Activated T-helper 2 cell treated with anti-CD3 and anti-CD28 coated beads, Interferon-gamma antibody, Interleukin-2, Interleukin-4, amounts not matched to agents 10 μg/mL and 5 μg/mL and 100 μg/mL, durations not matched to agents 14 hours and 24 hours and 36 hours (primary cell): ENCODE data around the gene ARHGEF25. TPM values are rescaled to one million over a fixed set of nuclear protein-coding genes. Genes with fewer than 3 reads are reported as not detected.
"Not testable (repeated sequence)": the region's sequence is repeated elsewhere in the genome, so short reads cannot be mapped to it uniquely, and the experiment has no call there.

ENCODE experiments used
- DNase-seq: peaks from one replicate; pipeline ENCODE4 v3.0.0; 2021; ENCODE audit warnings: low spot score
- H3K27ac Mint-ChIP-seq: one replicate; pipeline ENCODE4 v1.8.0; 2021; ENCODE audit warnings: mixed read lengths
- H3K27me3 Mint-ChIP-seq: one replicate; pipeline ENCODE4 v1.8.0; 2021; ENCODE audit warnings: low read depth, mixed read lengths
- H3K36me3 Mint-ChIP-seq: one replicate; pipeline ENCODE4 v1.8.0; 2021; ENCODE audit warnings: low read depth, mixed read lengths
- H3K4me1 Mint-ChIP-seq: one replicate; pipeline ENCODE4 v1.8.0; 2021; ENCODE audit warnings: low read depth, mixed read lengths
- H3K4me3 Mint-ChIP-seq: one replicate; pipeline ENCODE4 v1.8.0; 2021; ENCODE audit warnings: low read depth, mild to moderate bottlenecking, moderate library complexity, mixed read lengths
- H3K9me3 Mint-ChIP-seq: one replicate; pipeline ENCODE4 v1.8.0; 2021; ENCODE audit warnings: mixed read lengths
- intact Hi-C: fragments of 100-400 bp; cut with micrococcal nuclease; formaldehyde crosslinking; loops from one replicate; pipeline ENCODE4 v1.15.1; 2023
- total RNA-seq: library from RNA; stranded (reverse); gene quantifications from 2 replicates; pipeline ENCODE4 v1.2.3, GENCODE V29; 2022

ARHGEF25 gene
- total RNA-seq, 1 donor from 2014 or later = 2.3 TPM

DNA sequence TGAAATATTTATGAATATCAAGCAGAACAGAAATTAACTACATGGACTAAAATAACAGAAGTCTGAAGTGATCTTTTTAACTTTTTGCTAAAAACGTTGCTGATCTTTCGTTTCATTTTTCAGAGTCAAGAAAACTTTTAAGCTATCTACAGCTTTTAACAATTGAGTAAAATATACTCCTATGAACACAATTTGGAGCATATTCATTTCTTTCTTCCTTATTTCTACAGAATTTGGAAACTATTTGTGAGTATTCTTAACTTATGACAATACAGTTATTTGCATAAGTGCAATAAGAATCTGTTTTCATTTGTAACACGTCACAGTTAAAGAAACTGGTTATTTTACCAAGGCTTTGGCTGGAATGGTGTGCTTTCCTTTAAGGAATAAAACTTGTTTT lies 42.8 kb downstream of the ARHGEF25 start:
- intact Hi-C loops = no loop called here
- Mint-ChIP-seq H3K4me3 (no peak overlapping the region), H3K27me3 (no peaks in the 10 kb centered on the region), H3K4me1 (no peaks in the 10 kb centered on the region), H3K9me3 (peaks cover 7% of the 10 kb centered on the region), H3K27ac (no peak overlapping the region), H3K36me3 (no peaks in the 10 kb centered on the region)
- DNase-seq = no peak

DNA sequence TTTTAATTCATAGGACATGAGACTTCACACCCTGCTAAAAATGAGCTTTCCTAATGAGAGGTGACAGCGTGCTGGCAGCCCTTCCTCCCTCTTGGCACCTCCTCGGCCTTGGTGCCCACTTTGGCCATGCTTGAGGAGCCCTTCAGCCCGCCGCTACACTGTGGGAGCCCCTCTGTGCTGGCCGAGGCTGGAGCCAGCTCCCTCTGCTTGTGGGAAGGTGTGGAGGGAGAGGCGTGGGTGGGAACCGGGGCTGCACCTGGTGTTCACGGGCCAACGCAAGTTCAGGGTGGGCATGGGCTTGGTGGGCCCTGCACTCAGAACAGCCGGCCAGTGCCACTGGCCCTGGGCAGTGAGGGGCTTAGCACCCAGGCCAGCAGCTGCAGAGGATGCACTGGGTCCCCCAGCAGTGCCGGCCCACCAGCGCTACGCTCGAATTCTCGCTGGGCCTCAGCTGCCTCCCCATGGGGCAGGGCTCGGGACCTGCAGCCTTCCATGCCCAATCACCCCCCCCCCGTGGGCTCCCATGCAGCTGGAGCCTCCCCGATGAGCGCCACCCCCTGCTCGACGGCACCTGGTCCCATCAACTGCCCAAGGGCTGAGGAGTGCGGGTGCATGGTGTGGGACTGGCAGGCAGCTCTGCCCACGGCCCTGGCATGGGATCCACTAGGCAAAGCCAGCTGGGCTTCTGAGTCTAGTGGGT lies 44.5 kb downstream of the ARHGEF25 start:
- DNase-seq = no peak
- H3K9me3 Mint-ChIP-seq = peaks cover 8% of the 10 kb centered on the region
- no peaks in the 10 kb centered on the region for H3K36me3 Mint-ChIP-seq
- no peak overlapping the region for H3K27ac Mint-ChIP-seq
- H3K27me3 Mint-ChIP-seq = peaks cover 1% of the 10 kb centered on the region
- intact Hi-C loops = no loop called here
- no peaks in the 10 kb centered on the region for H3K4me1 Mint-ChIP-seq
- H3K4me3 Mint-ChIP-seq = no peak overlapping the region

DNA sequence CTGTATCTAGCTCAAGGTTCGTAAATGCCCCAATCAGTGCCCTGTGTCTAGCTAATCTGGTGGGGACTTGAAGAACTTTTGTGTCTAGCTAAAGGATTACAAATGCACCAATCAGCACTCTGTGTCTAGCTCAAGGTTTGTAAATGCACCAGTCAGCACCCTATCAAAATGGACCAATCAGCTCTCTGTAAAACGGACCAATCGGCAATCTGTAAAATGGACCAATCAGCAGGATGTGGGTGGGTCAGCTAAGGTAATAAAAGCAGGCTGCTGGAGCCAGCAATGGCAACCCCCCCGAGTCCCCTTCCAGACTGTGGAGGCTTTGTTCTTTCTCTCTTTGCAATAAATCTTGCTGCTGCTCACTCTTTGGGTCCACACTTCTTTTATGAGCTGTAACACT lies 45.2 kb downstream of the ARHGEF25 start:
- DNase-seq, H3K27me3 Mint-ChIP-seq, H3K27ac Mint-ChIP-seq, H3K4me1 Mint-ChIP-seq, H3K36me3 Mint-ChIP-seq, intact Hi-C loops, H3K4me3 Mint-ChIP-seq: not testable (repeated sequence)
- peaks cover 16% of the 10 kb centered on the region for H3K9me3 Mint-ChIP-seq

DNA sequence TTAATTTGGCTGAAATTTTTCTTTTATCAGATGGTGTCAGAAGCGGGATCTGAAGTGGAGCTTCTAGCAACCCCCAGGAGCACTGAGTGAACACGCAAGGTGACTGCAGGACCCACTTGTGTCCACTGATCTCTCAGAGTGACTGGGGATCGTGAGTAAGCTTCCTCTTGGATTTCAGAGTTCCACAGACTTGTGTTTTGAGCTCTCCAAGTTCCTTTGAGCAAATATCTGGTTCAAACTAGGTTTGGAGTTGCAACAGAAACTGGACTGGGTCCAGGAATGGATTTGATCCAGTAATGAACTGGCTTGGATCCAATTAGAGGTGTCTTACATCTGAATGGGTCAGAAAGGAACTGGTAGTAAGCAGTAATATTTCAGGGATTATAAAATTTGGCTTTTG lies 46.5 kb downstream of the ARHGEF25 start:
- H3K27ac Mint-ChIP-seq = no peak overlapping the region
- intact Hi-C loops = no loop called here
- peaks cover 1% of the 10 kb centered on the region for H3K27me3 Mint-ChIP-seq
- DNase-seq = no peak
- H3K9me3 Mint-ChIP-seq = peaks cover 19% of the 10 kb centered on the region
- no peaks in the 10 kb centered on the region for H3K4me1 Mint-ChIP-seq
- H3K36me3 Mint-ChIP-seq = no peaks in the 10 kb centered on the region
- no peak overlapping the region for H3K4me3 Mint-ChIP-seq

DNA sequence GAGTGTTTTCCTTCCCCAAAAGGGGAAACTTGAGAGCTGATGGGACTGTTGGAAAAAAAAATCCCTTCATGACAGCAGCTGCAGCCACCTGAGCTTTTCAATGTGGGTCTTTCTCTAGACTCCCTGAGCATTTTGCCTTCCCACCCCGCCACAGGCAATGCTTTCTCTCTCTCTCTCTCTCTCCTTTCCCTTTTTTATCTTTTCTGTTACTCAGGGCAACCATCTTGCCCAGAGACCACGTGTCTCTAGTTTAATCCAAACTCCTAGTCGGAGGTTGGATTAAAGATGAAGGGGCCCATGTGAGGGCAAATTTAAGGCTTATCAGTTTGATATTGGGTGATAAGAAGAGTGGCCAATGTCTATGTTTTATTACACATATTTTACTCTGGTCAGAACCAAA lies 47.7 kb downstream of the ARHGEF25 start:
- Mint-ChIP-seq H3K4me1 (no peaks in the 10 kb centered on the region), H3K27me3 (peaks cover 1% of the 10 kb centered on the region), H3K9me3 (peaks cover 20% of the 10 kb centered on the region), H3K4me3 (no peak overlapping the region), H3K36me3 (no peaks in the 10 kb centered on the region), H3K27ac (no peak overlapping the region)
- intact Hi-C loops = no loop called here
- DNase-seq = no peak

DNA sequence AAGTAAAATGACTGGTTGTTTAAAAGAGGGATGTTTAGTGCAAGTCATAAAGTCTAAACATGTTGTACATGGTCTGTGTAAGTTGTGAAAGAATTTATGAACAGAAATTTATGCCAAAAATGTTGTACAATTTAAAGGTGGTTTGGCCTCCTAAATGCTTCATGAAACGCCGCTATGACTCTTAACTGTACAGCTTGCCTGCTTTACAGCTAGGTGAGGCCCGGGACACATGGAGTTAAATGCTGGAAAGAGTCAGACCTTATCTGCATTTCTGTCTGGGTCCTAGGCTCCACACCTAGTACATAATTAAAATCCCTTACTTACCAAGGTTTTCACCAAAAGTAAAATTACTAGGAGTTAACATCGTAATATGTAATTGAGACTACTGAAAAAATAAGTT lies 50.1 kb downstream of the ARHGEF25 start:
- H3K36me3 Mint-ChIP-seq = no peaks in the 10 kb centered on the region
- peaks cover 16% of the 10 kb centered on the region for H3K9me3 Mint-ChIP-seq
- no peak overlapping the region for H3K4me3 Mint-ChIP-seq
- intact Hi-C loops = no loop called here
- H3K27ac Mint-ChIP-seq = no peak overlapping the region
- no peak for DNase-seq
- peaks cover 1% of the 10 kb centered on the region for H3K27me3 Mint-ChIP-seq
- H3K4me1 Mint-ChIP-seq = no peaks in the 10 kb centered on the region

DNA sequence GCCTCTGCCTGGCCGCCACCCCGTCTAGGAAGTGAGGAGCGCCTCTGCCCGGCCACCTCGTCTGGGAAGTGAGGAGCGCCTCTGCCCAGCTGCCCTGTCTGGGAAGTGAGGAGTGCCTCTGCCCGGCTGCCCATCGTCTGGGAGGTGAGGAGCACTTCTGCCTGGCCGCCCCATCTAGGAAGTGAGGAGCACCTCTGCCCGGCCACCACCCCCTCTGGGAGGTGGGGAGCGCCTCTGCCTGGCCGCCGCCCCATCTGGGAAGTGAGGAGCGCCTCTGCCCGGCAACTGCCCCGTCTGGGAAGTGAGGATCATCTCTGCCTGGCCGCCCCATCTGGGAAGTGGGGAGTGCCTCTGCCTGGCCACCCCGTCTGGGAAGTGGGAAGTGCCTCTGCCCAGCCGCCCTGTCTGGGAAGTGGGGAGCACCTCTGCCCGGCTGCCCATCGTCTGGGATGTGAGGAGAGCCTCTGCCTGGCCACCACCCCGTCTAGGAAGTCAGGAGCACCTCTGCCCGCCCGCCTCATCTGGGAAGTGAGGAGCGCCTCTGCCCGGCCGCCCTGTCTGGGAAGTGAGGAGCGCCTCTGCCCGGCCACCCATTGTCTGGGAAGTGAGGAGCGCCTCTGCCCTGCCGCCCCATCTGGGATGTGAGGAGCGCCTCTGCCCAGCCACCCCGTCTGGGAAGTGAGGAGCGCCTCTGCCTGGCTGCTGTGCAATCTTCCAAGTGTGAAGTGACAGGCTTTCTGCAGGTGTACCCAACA lies 54.0 kb downstream of the ARHGEF25 start:
- H3K9me3 Mint-ChIP-seq = peaks cover 16% of the 10 kb centered on the region
- H3K4me1 Mint-ChIP-seq, intact Hi-C loops, H3K27ac Mint-ChIP-seq, H3K4me3 Mint-ChIP-seq, H3K36me3 Mint-ChIP-seq, H3K27me3 Mint-ChIP-seq, DNase-seq: not testable (repeated sequence)

Other genes with a start within 250 kb of the ARHGEF25 start
- 44.9 and 46.9 TPM in 2 replicates for gene R3HDM2, start 180.4 kb upstream of the ARHGEF25 start, total RNA-seq
- 0.14 TPM in 2 replicates for gene INHBC, start 176.7 kb upstream of the ARHGEF25 start, total RNA-seq
- 0.25 and 0.39 TPM in 2 replicates for gene INHBE, start 156.1 kb upstream of the ARHGEF25 start, total RNA-seq
- 1.3 and 1.5 TPM in 2 replicates for gene GLI1, start 151.7 kb upstream of the ARHGEF25 start, total RNA-seq
- gene ARHGAP9, start 131.6 kb upstream of the ARHGEF25 start, total RNA-seq = 105 and 106 TPM in 2 replicates
- 249 and 257 TPM in 2 replicates for gene MARS1, start 123.4 kb upstream of the ARHGEF25 start, total RNA-seq
- 10.9 and 11.4 TPM in 2 replicates for gene DDIT3, start 90.9 kb upstream of the ARHGEF25 start, total RNA-seq
- 62.4 and 67.9 TPM in 2 replicates for gene MBD6, start 88.6 kb upstream of the ARHGEF25 start, total RNA-seq
- 96.7 and 101 TPM in 2 replicates for gene DCTN2, start 64.2 kb upstream of the ARHGEF25 start, total RNA-seq
- gene KIF5A, start 61.4 kb upstream of the ARHGEF25 start, total RNA-seq = 3.0 and 3.4 TPM in 2 replicates
- 23.2 and 24.6 TPM in 2 replicates for gene PIP4K2C, start 20.2 kb upstream of the ARHGEF25 start, total RNA-seq
- gene DTX3, start 6.6 kb upstream of the ARHGEF25 start, total RNA-seq = 17.7 and 21.7 TPM in 2 replicates
- 10.8 and 11.3 TPM in 2 replicates for gene B4GALNT1, start 21.8 kb downstream of the ARHGEF25 start, total RNA-seq
- gene OS9, start 82.7 kb downstream of the ARHGEF25 start, total RNA-seq = 97.4 and 99.1 TPM in 2 replicates
- gene AGAP2, start 127.3 kb downstream of the ARHGEF25 start, total RNA-seq = 28.9 and 29.0 TPM in 2 replicates
- 23.9 and 27.0 TPM in 2 replicates for gene TSPAN31, start 133.6 kb downstream of the ARHGEF25 start, total RNA-seq
- gene CDK4, start 140.9 kb downstream of the ARHGEF25 start, total RNA-seq = 180 and 201 TPM in 2 replicates
- 24.7 and 26.2 TPM in 2 replicates for gene MARCHF9, start 143.7 kb downstream of the ARHGEF25 start, total RNA-seq
- 11.3 and 13.0 TPM in 2 replicates for gene CYP27B1, start 155.6 kb downstream of the ARHGEF25 start, total RNA-seq
- 61.2 and 64.5 TPM in 2 replicates for gene METTL1, start 160.7 kb downstream of the ARHGEF25 start, total RNA-seq
- 5.1 and 5.8 TPM in 2 replicates for gene EEF1AKMT3, start 161.2 kb downstream of the ARHGEF25 start, total RNA-seq
- 44.9 and 52.7 TPM in 2 replicates for gene TSFM, start 171.4 kb downstream of the ARHGEF25 start, total RNA-seq
- gene AVIL, start 207.3 kb downstream of the ARHGEF25 start, total RNA-seq = 0.37 and 0.50 TPM in 2 replicates
- 62.5 and 65.2 TPM in 2 replicates for gene CTDSP2, start 235.3 kb downstream of the ARHGEF25 start, total RNA-seq